PC-3 (cell line): ENCODE results near the gene SLC13A3. TPM values are rescaled to one million over a fixed set of nuclear protein-coding genes. Genes with fewer than 3 reads are reported as not detected.

Experiments used
- ATAC-seq: fragments of 200-7000 bp; cut with Tn5 transposase; 2 replicates; pipeline ENCODE4 v1.9.1; 2020; ENCODE audit warnings: mild to moderate bottlenecking, moderate library complexity
- BruUV-seq: library from RNA; stranded (reverse); fragments of 400-500 nt; replicated peaks from 2 replicates; lab custom pipeline; 2021; lab: Mats Ljungman, UMichigan
- CTCF ChIA-PET: fragments of 300-600 bp; sonication (Branson Sonifier 250); formaldehyde crosslinking; loops from one replicate; lab custom pipeline; 2022; ENCODE audit warnings: antibody characterized with exemption; lab: Charles Lee
- POLR2A ChIA-PET: fragments of 300-600 bp; sonication (Branson Sonifier 250); formaldehyde crosslinking; loops from one replicate; lab custom pipeline; 2022; ENCODE audit warnings: antibody characterized with exemption; ENCODE audit not compliant: unreplicated experiment; lab: Charles Lee
- DNase-seq: peaks from one replicate; pipeline ENCODE4 v3.0.0-alpha.2; 2015
- H2AFZ ChIP-seq: fragments of 300-600 bp; sonication (generic); 2 replicates; pipeline ENCODE4 v1.6.0; 2016; ENCODE audit warnings: antibody characterized with exemption, low read length
- H3F3A ChIP-seq: fragments of 300-600 bp; sonication (generic); one replicate; pipeline ENCODE4 v1.6.0; 2017; ENCODE audit warnings: antibody characterized with exemption, low read length, control low read depth, mild to moderate bottlenecking; ENCODE audit not compliant: unreplicated experiment
- H3K27ac ChIP-seq: fragments of 300-600 bp; sonication (generic); 2 replicates; pipeline ENCODE4 v1.5.1; 2016; ENCODE audit warnings: mild to moderate bottlenecking, low read length
- H3K27me3 ChIP-seq: fragments of 300-600 bp; sonication (generic); 2 replicates; pipeline ENCODE4 v1.6.1; 2016; ENCODE audit warnings: low read length, mixed read lengths
- H3K36me3 ChIP-seq: fragments of 300-600 bp; sonication (generic); 2 replicates; pipeline ENCODE4 v1.6.1; 2016; ENCODE audit warnings: low read depth, mixed run types, low read length, mixed read lengths
- H3K4me1 ChIP-seq: fragments of 300-600 bp; sonication (generic); 2 replicates; pipeline ENCODE4 v1.5.1; 2016; ENCODE audit warnings: low read length; ENCODE audit not compliant: insufficient read depth
- H3K4me2 ChIP-seq: fragments of 300-600 bp; sonication (generic); 2 replicates; pipeline ENCODE4 v1.6.0; 2016; ENCODE audit warnings: low read length
- H3K4me3 ChIP-seq: fragments of 300-600 bp; sonication (generic); 2 replicates; pipeline ENCODE4 v1.5.1; 2016; ENCODE audit warnings: mild to moderate bottlenecking, low read length, mixed read lengths
- H3K79me2 ChIP-seq: fragments of 300-600 bp; sonication (generic); 2 replicates; pipeline ENCODE4 v1.6.1; 2017; ENCODE audit warnings: low read length, mixed read lengths
- H3K9ac ChIP-seq: fragments of 300-600 bp; sonication (generic); 2 replicates; pipeline ENCODE4 v1.6.0; 2016; ENCODE audit warnings: mild to moderate bottlenecking, low read length
- H3K9me2 ChIP-seq: fragments of 300-600 bp; sonication (generic); replicated peaks from 2 replicates; pipeline ENCODE4 v1.6.1; 2016; ENCODE audit warnings: mixed run types, low read length, mixed read lengths
- H3K9me3 ChIP-seq: fragments of 300-600 bp; sonication (generic); 2 replicates; pipeline ENCODE4 v1.6.1; 2016; ENCODE audit warnings: low read length, mixed read lengths
- H4K20me1 ChIP-seq: fragments of 300-600 bp; sonication (generic); 2 replicates; pipeline ENCODE4 v1.6.1; 2016; ENCODE audit warnings: low read length, mixed read lengths
- CTCF ChIP-seq: fragments of 300-600 bp; sonication (generic); conservative IDR thresholded peaks from 2 replicates; pipeline ENCODE4 v1.5.1; 2017; ENCODE audit warnings: antibody characterized with exemption, low read depth, mild to moderate bottlenecking, low read length
- EZH2 ChIP-seq: fragments of 300-600 bp; sonication (generic); IDR thresholded peaks from one replicate; pipeline ENCODE4 v1.6.1; 2017; ENCODE audit warnings: antibody characterized with exemption, mild to moderate bottlenecking, low read length; ENCODE audit not compliant: unreplicated experiment
- EZH2phosphoT487 ChIP-seq: fragments of 300-600 bp; sonication (generic); IDR thresholded peaks from 2 replicates; pipeline ENCODE4 v1.6.1; 2018; ENCODE audit warnings: mild to moderate bottlenecking, antibody characterized with exemption, low read length, borderline replicate concordance
- intact Hi-C: fragments of 100-400 bp; cut with micrococcal nuclease; formaldehyde crosslinking; loops from 2 replicates; pipeline ENCODE4 v1.9.0; 2023
- total RNA-seq: library from RNA; depleted of rRNA; stranded (reverse); fragments of >200 nt; gene quantifications from 2 replicates; pipeline ENCODE4 v1.2.3, GENCODE V29; 2014

Gene SLC13A3
- total RNA-seq, 1 experiment from 2014 or later = not detected

GRCh38 chr20:46689754-46690085 is 38.5 kb upstream of the SLC13A3 start:
- H3K79me2 ChIP-seq = peaks cover 42% of the 10 kb centered on the region
- DNase-seq = no peak
- H3K36me3 ChIP-seq = peaks cover 16% of the 10 kb centered on the region
- TF ChIP-seq EZH2 (no peak), CTCF (no peak), EZH2phosphoT487 (no peak)
- intact Hi-C loops = no loop called here
- H3K4me3 ChIP-seq = peak overlapping the region; percentile 89
- H3K27ac ChIP-seq = peak overlapping the region; percentile 32
- no peaks in the 10 kb centered on the region for H3K27me3 ChIP-seq
- no peaks in the 10 kb centered on the region for H3K9me2 ChIP-seq
- H3K4me1 ChIP-seq = peaks cover 18% of the 10 kb centered on the region
- peak overlapping the region; percentile 96 for H2AFZ ChIP-seq
- no peaks in the 10 kb centered on the region for H3F3A ChIP-seq
- POLR2A ChIA-PET = interaction anchor here (0.5 to 0.6 kb wide), 4 partner anchors 14 to 902 kb away, joined by 3 to 8 read pairs (median 4); no protein-coding TSS in a partner anchor
- CTCF ChIA-PET = interaction anchor here (0.6 to 0.7 kb wide), 2 partner anchors 9 to 932 kb away, joined by 3 to 5 read pairs; no protein-coding TSS in a partner anchor
- peak overlapping the region; percentile 74 for H3K9ac ChIP-seq
- no peak for ATAC-seq
- BruUV-seq = no TSS peak
- no peaks in the 10 kb centered on the region for H3K9me3 ChIP-seq
- peaks cover 19% of the 10 kb centered on the region for H4K20me1 ChIP-seq
- peak overlapping the region; percentile 95 for H3K4me2 ChIP-seq

GRCh38 chr20:46689082-46689753 is 38.0 kb upstream of the SLC13A3 start, which contains the start of gene TP53RK:
TSS of gene TP53RK (minus strand) at chr20:46689444. CDS start at chr20:46689414, 30 bp downstream.
- ChIA-PET POLR2A (interaction anchor here (0.5 to 0.7 kb wide), 5 partner anchors 110 to 1236 kb away, joined by 3 to 8 read pairs (median 5); no protein-coding TSS in a partner anchor), CTCF (interaction anchor here (0.6 to 0.7 kb wide), 2 partner anchors 8 to 932 kb away, joined by 3 to 5 read pairs; no protein-coding TSS in a partner anchor)
- H3K9me2 ChIP-seq = no peaks in the 10 kb centered on the region
- peak within 1 kb of the TSS; percentile 77 for H3K27ac ChIP-seq
- H3K4me3 ChIP-seq = peak within 1 kb of the TSS; percentile 89
- no peaks in the 10 kb centered on the region for H3F3A ChIP-seq
- H4K20me1 ChIP-seq = peaks cover 21% of the 10 kb centered on the region
- H3K27me3 ChIP-seq = no peaks in the 10 kb centered on the region
- intact Hi-C loops = no loop called here
- no peak for TF ChIP-seq EZH2phosphoT487
- TF ChIP-seq CTCF = no peak; the same call in 1 of the 2 replicates
- no peak for TF ChIP-seq EZH2
- peak within 1 kb of the TSS; percentile 95 for H3K4me2 ChIP-seq
- BruUV-seq = no TSS peak
- peak within 1 kb of the TSS; percentile 96 for H2AFZ ChIP-seq
- peak within 1 kb of the TSS; percentile 94 for H3K9ac ChIP-seq
- no peaks in the 10 kb centered on the region for H3K9me3 ChIP-seq
- H3K36me3 ChIP-seq = peaks cover 18% of the 10 kb centered on the region
- ATAC-seq = peak; percentile 96
- DNase-seq = peak; percentile 100
- peaks cover 46% of the 10 kb centered on the region for H3K79me2 ChIP-seq
- H3K4me1 ChIP-seq = peaks cover 18% of the 10 kb centered on the region
